Measurements from ENCODE around the gene TRANK1. TPM values are rescaled to one million over a fixed set of nuclear protein-coding genes. Genes with fewer than 3 reads are reported as not detected.

Gene TRANK1
- total RNA-seq, 1 donor from 2014 or later = 11.3 TPM

DNA sequence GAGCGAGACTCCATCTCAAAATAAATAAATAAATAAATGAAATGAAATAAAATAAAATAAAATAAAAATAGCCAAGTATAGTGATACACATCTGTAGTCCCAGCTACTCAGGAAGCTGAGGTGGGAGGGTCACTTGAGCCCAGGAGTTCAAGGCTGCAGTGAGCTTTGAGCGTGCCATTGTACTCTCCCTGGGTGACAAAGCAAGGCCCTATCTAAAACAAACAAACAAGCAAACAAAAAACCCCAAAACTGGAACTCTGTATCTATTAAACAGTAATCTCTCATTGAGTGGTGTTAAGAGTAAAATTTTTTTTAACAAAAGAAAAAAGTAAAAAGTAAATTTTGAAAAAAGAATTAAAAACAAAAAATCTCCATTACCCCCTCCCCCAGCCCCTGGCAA, 27.3 kb upstream of the TRANK1 start:
- Mint-ChIP-seq H3K9me3 (no peaks in the 10 kb centered on the region), H3K4me3 (no peak overlapping the region), H3K4me1 (peaks cover 34% of the 10 kb centered on the region), H3K27me3 (ENCODE audit: low read depth) (no peaks in the 10 kb centered on the region), H3K27ac (ENCODE audit: unreplicated experiment) (no peak overlapping the region), H3K36me3 (ENCODE audit: low read depth) (peaks cover 11% of the 10 kb centered on the region)
- TF ChIP-seq, protein P1, sequence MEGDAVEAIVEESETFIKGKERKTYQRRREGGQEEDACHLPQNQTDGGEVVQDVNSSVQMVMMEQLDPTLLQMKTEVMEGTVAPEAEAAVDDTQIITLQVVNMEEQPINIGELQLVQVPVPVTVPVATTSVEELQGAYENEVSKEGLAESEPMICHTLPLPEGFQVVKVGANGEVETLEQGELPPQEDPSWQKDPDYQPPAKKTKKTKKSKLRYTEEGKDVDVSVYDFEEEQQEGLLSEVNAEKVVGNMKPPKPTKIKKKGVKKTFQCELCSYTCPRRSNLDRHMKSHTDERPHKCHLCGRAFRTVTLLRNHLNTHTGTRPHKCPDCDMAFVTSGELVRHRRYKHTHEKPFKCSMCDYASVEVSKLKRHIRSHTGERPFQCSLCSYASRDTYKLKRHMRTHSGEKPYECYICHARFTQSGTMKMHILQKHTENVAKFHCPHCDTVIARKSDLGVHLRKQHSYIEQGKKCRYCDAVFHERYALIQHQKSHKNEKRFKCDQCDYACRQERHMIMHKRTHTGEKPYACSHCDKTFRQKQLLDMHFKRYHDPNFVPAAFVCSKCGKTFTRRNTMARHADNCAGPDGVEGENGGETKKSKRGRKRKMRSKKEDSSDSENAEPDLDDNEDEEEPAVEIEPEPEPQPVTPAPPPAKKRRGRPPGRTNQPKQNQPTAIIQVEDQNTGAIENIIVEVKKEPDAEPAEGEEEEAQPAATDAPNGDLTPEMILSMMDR (conservative IDR thresholded peaks at IDR 0.05) = no peak
- no peak for DNase-seq (ENCODE audit: low read depth, low spot score)

DNA sequence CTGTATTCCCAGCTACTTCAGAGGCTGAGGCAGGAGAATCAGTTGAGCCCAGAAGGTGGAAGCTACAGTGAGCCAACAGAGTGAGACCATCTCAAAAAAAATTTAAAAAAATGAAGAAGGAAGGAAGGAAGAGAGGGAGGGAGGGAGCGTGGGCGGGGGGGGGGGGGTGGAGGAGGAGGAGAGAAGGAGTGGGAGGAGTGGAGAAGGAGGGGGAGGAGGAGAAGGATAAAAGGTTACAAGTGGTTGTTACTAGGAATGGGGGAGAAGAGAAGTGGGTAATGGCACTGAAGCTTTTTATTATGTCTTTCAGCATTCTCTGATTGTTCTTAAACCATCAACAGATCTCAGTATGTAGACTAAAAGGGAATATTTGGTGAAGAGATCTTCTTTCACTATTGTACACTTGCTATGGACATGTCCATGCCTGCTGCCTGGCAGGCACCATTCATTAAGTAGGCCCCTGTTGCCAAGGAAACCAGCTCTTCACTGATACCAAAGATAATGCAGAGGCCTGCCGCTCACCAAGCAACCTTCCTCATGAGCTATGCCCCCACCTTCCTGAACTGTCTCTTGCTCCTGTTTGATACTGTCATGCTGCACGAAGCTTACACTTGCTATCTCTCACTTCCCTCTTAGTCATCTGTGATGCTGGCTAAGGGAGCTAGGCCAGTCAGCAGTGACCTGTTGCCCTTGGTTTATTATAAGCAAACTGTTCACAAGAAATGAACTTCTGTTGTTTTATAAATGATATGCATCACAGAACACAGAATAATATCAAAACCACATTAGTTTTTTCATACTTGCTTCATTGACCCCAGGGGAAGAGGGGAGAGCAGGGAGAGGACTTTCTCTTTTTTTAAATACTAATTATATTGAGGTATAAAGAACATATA, 24.9 kb upstream of the TRANK1 start:
- peak; percentile 46 for DNase-seq (ENCODE audit: low read depth, low spot score)
- Mint-ChIP-seq H3K9me3 (no peaks in the 10 kb centered on the region), H3K36me3 (ENCODE audit: low read depth) (peaks cover 6% of the 10 kb centered on the region), H3K4me1 (peaks cover 34% of the 10 kb centered on the region), H3K27me3 (ENCODE audit: low read depth) (no peaks in the 10 kb centered on the region), H3K27ac (ENCODE audit: unreplicated experiment) (peak overlapping the region; percentile 97), H3K4me3 (peak overlapping the region; percentile 42)
- TF ChIP-seq, protein P1 (conservative IDR thresholded peaks at IDR 0.05) = no peak

DNA sequence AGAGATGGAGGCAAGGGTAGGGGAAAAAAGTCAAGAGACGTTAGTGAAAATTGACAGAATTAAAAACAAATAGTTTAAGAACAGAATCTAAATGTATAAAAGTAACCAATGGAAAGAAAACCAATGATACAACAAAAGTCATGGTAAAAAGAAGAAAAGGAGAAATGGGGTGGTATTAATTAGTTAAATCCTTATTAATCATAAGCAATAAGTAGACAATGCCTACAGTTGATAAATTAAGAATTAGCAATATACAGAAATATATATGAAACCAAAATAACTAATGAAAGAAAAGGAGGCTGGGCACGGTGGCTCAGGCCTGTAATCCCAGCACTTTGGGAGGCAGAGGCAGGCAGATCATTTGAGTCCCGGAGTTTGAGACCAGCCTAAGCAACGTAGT, 24.2 kb upstream of the TRANK1 start:
- H3K36me3 Mint-ChIP-seq (ENCODE audit: low read depth) = peaks cover 5% of the 10 kb centered on the region
- peak overlapping the region; percentile 97 for H3K27ac Mint-ChIP-seq (ENCODE audit: unreplicated experiment)
- H3K4me3 Mint-ChIP-seq = peak overlapping the region; percentile 42
- H3K4me1 Mint-ChIP-seq = peaks cover 34% of the 10 kb centered on the region
- H3K27me3 Mint-ChIP-seq (ENCODE audit: low read depth) = no peaks in the 10 kb centered on the region
- DNase-seq (ENCODE audit: low read depth, low spot score) = no peak
- no peaks in the 10 kb centered on the region for H3K9me3 Mint-ChIP-seq
- TF ChIP-seq, protein P1 (conservative IDR thresholded peaks at IDR 0.05) = no peak

DNA sequence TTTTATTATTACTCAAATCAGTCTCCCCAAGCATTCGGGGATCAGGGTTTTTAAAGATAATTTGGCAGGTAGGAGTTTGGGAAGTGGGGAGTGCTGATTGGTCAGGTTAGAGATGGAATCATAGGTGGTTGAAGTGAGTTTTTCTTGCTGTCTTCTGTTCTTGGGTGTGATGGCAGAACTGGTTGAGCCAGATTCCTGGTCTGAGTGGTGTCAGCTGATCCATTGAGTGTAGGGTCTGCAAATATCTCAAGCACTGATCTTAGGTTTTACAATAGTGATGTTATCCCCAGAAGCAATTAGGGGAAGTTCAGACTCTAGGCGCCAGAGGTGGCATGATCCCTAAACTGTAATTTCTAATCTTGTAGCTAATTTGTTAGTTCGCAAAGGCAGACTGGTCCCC, 20.6 kb upstream of the TRANK1 start:
- H3K27ac Mint-ChIP-seq (ENCODE audit: unreplicated experiment) = no peak overlapping the region
- no peak for DNase-seq (ENCODE audit: low read depth, low spot score)
- no peak overlapping the region for H3K4me3 Mint-ChIP-seq
- H3K9me3 Mint-ChIP-seq = no peaks in the 10 kb centered on the region
- no peaks in the 10 kb centered on the region for H3K27me3 Mint-ChIP-seq (ENCODE audit: low read depth)
- peaks cover 19% of the 10 kb centered on the region for H3K4me1 Mint-ChIP-seq
- H3K36me3 Mint-ChIP-seq (ENCODE audit: low read depth) = no peaks in the 10 kb centered on the region
- TF ChIP-seq, protein P1 (conservative IDR thresholded peaks at IDR 0.05) = no peak

DNA sequence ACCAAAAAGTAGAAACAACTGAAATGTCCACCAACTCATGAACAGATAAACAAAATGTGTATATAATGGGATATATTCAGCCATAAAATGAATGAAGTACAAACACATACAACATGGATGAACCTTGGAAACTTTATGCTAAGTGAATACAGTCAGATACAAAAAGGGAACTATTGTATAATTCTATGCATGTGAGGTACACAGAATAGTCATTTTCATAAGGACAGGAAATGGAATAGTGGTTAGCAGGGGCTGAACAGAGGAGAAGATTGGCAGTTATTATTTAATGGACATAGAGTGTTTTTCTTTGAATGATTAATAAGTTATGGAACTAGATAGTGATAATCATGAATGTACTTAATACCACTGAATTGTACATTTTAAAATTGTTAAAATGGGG, 20.0 kb upstream of the TRANK1 start:
- no peak overlapping the region for H3K27ac Mint-ChIP-seq (ENCODE audit: unreplicated experiment)
- H3K36me3 Mint-ChIP-seq (ENCODE audit: low read depth) = no peaks in the 10 kb centered on the region
- no peaks in the 10 kb centered on the region for H3K9me3 Mint-ChIP-seq
- no peak overlapping the region for H3K4me3 Mint-ChIP-seq
- no peaks in the 10 kb centered on the region for H3K27me3 Mint-ChIP-seq (ENCODE audit: low read depth)
- DNase-seq (ENCODE audit: low read depth, low spot score) = no peak
- TF ChIP-seq, protein P1 (conservative IDR thresholded peaks at IDR 0.05) = no peak
- H3K4me1 Mint-ChIP-seq = peaks cover 15% of the 10 kb centered on the region

Measured in neural crest cell (in vitro differentiated cells).